K562 (cell line): ENCODE data around the gene C2. TPM values are rescaled to one million over a fixed set of nuclear protein-coding genes. Genes with fewer than 3 reads are reported as not detected.

Source experiments
- ATF3 ChIP-seq, 2 experiments: fragments of 450-650 bp in 1 of 2; sonication (generic) in 1 of 2; formaldehyde crosslinking in 1 of 2; IDR thresholded peaks in 1 of 2; conservative IDR thresholded peaks in 1 of 2; 2 replicates each; pipeline versions ENCODE4 v1.6.1 to v1.8.1; 2016 to 2023; ENCODE audit warnings: mild to moderate bottlenecking in 2 of 2, moderate library complexity in 2 of 2, inconsistent platforms in 1 of 2, missing genetic modification reagents in 1 of 2
- DPF2 ChIP-seq: fragments of 450-650 bp; IDR thresholded peaks from 2 replicates; pipeline ENCODE4 v1.6.1; 2016
- E2F3 ChIP-seq: fragments of 250-450 bp; sonication (Bioruptor Pico); IDR thresholded peaks from 2 replicates; pipeline ENCODE4 v1.4.0; 2020; ENCODE audit warnings: mild to moderate bottlenecking
- E2F4 ChIP-seq: sonication (generic); formaldehyde crosslinking; IDR thresholded peaks from 2 replicates; pipeline ENCODE4 v1.8.0; 2022; ENCODE audit warnings: mild to moderate bottlenecking, low read depth, missing genetic modification reagents
- GTF2B ChIP-seq: IDR thresholded peaks from 2 replicates; pipeline ENCODE4 v1.6.1; 2011; ENCODE audit not compliant: insufficient read length; ENCODE audit errors: extremely low read depth
- HDAC2 ChIP-seq: fragments of 450-650 bp; IDR thresholded peaks from 2 replicates; pipeline ENCODE4 v1.6.1; 2016; ENCODE audit warnings: mild to moderate bottlenecking
- NCOR1 ChIP-seq: fragments of 450-650 bp; IDR thresholded peaks from 2 replicates; pipeline ENCODE4 v1.6.1; 2016; ENCODE audit warnings: mild to moderate bottlenecking, moderate library complexity
- NR1H2 ChIP-seq: sonication (generic); formaldehyde crosslinking; IDR thresholded peaks from 2 replicates; pipeline ENCODE4 v1.4.0; 2020; ENCODE audit warnings: mild to moderate bottlenecking, missing genetic modification reagents
- POLR2A ChIP-seq: fragments of 450-650 bp; conservative IDR thresholded peaks from 2 replicates; pipeline ENCODE4 v1.6.1; 2016
- POLR2G ChIP-seq: fragments of 200-400 bp; formaldehyde crosslinking; IDR thresholded peaks from 2 replicates; pipeline ENCODE4 v1.6.1; 2017; ENCODE audit warnings: low read depth, mild to moderate bottlenecking, antibody characterized with exemption, low read length, moderate library complexity
- RCOR1 ChIP-seq, 2 experiments: IDR thresholded peaks; 2 replicates each; pipeline ENCODE4 v1.6.1; 2012; ENCODE audit warnings: low read depth in 2 of 2, low read length in 2 of 2, borderline replicate concordance in 1 of 2, improper control_type of control experiment in 1 of 2
- SMARCA5 ChIP-seq: fragments of 450-650 bp; IDR thresholded peaks from 2 replicates; pipeline ENCODE4 v1.6.1; 2016
- SP2 ChIP-seq: IDR thresholded peaks from 2 replicates; pipeline ENCODE4 v1.6.1; 2011; ENCODE audit warnings: mild to moderate bottlenecking, low read depth, low read length, moderate library complexity; ENCODE audit not compliant: poor library complexity, severe bottlenecking; ENCODE audit errors: extremely low read depth
- TRIM24 ChIP-seq, 2 experiments: fragments of 450-650 bp; IDR thresholded peaks; 2 replicates each; pipeline ENCODE4 v1.6.1; 2016
- polyA plus RNA-seq, 8 experiments: library from polyadenylated mRNA; depleted of rRNA in 4 of 8; stranded (reverse) in 5 of 8; unstranded in 3 of 8; fragments of >200 nt; fragmentation: Nextera tagmentation in 2 of 8; fragmentation: Illumina TruSeq in 1 of 8; extraction: Ambion mirVana in 2 of 8; extraction: Trizol in 1 of 8; gene quantifications; 2 replicates each; pipeline versions ENCODE4 v1.2.1 to v1.2.3, GENCODE V29; 2011 to 2014; ENCODE audit warnings: inconsistent platforms in 1 of 8, missing spikeins in 1 of 8
- total RNA-seq, 7 experiments: library from RNA; depleted of rRNA in 6 of 7; stranded (reverse); fragments of >200 nt in 6 of 7; fragmentation: Illumina TruSeq in 2 of 7; extraction: Trizol in 2 of 7; gene quantifications; 2 replicates each; pipeline versions ENCODE4 v1.2.1 to v1.2.3, GENCODE V29; 2011 to 2021; ENCODE audit warnings: low replicate concordance in 1 of 7
- TF ChIP-seq, protein P1 (sequence below): fragments of 250-450 bp; sonication (Bioruptor Pico); IDR thresholded peaks from 2 replicates; pipeline ENCODE4 v1.5.0; 2021

The C2 gene
- total and polyA plus RNA-seq, 9 of the 15 experiments (the other 6 are each of a cell fraction or from before 2014, with no cell fraction given): 0.05 to 1.1 (median 0.39) TPM; not detected in 1

- TF ChIP-seq GTF2B (no peak), SMARCA5 (peak; percentile 65; the same call in 1 of the 2 replicates), POLR2G (no peak), POLR2A (peak; percentile 70), SP2 (no peak), RCOR1 (IDR thresholded peaks at IDR 0.05; ENCODE audit: borderline replicate concordance in 1 of 2, low read depth in 2 of 2, low read length in 2 of 2) (peak in 1 of 2 experiments; percentile 92; a peak in 2 of 4 replicates), E2F4 (no peak), E2F3 (CRISPR knock-in tag) (0 out of 2 replicates have a peak, but pooled peaks have one; percentile 13), ATF3 (IDR thresholded peaks at IDR 0.05) (peak; percentile 91), ATF3 (CRISPR knock-in tag; conservative IDR thresholded peaks at IDR 0.05) (peak; percentile 77; the same call in 1 of the 2 replicates), NCOR1 (peak; percentile 37; the same call in 1 of the 2 replicates), NR1H2 (CRISPR knock-in tag) (no peak), DPF2 (peak; percentile 92), HDAC2 (peak; percentile 84), TRIM24 (IDR thresholded peaks at IDR 0.05) (peak; percentile 6 to 19; a peak in 1 of 4 replicates)
- TF ChIP-seq, protein P1, sequence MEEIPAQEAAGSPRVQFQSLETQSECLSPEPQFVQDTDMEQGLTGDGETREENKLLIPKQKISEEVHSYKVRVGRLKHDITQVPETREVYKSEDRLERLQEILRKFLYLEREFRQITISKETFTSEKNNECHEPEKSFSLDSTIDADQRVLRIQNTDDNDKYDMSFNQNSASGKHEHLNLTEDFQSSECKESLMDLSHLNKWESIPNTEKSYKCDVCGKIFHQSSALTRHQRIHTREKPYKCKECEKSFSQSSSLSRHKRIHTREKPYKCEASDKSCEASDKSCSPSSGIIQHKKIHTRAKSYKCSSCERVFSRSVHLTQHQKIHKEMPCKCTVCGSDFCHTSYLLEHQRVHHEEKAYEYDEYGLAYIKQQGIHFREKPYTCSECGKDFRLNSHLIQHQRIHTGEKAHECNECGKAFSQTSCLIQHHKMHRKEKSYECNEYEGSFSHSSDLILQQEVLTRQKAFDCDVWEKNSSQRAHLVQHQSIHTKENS (CRISPR knock-in tag): no peak
Observed at GRCh38 chr6:31969712-31970603, 42.4 kb downstream of the C2 start (continued).
